ENCODE results near the gene OSCAR. TPM values are rescaled to one million over a fixed set of nuclear protein-coding genes. Genes with fewer than 3 reads are reported as not detected.

Gene OSCAR
- total RNA-seq, 4 donors from 2014 or later: 1.9 to 6.5 (median 3.7) TPM

GRCh38 chr19:54142166-54142780, 41.7 kb upstream of the OSCAR start:
- H3K4me3 ChIP-seq (ENCODE audit: low read depth, poor library complexity, severe bottlenecking): no peak overlapping the region
- 75 to 86% methylated on average over 7 of the region's 7 CpGs for WGBS, 2 donors
- intact Hi-C loops (cut with DNase I; ENCODE audit: low total_unique reads): no loop called here

GRCh38 chr19:54141356-54141755, 40.8 kb upstream of the OSCAR start:
- intact Hi-C loops (cut with DNase I; ENCODE audit: low total_unique reads): no loop called here
- H3K4me3 ChIP-seq (ENCODE audit: low read depth, poor library complexity, severe bottlenecking): no peak overlapping the region
- TF ChIP-seq POLR2A (IDR thresholded peaks at IDR 0.05): no peak
- no peak for TF ChIP-seq CTCF (IDR thresholded peaks at IDR 0.05)
- 58 to 74% methylated on average over 3 of the region's 3 CpGs for WGBS, 2 donors
- DNase-seq (ENCODE audit: low spot score in 2 of 2): no peak

More at GRCh38 chr19:54142166-54142780, 41.7 kb upstream of the OSCAR start:
- DNase-seq (ENCODE audit: low spot score in 2 of 2): no peak
- TF ChIP-seq CTCF (IDR thresholded peaks at IDR 0.05): no peak
- no peak for TF ChIP-seq POLR2A (IDR thresholded peaks at IDR 0.05)

- intact Hi-C loops (cut with DNase I; ENCODE audit: low total_unique reads): no loop called here
- TF ChIP-seq POLR2A (IDR thresholded peaks at IDR 0.05) (no peak), CTCF (IDR thresholded peaks at IDR 0.05) (no peak)
- H3K4me3 ChIP-seq (ENCODE audit: low read depth, poor library complexity, severe bottlenecking): peak overlapping the region; percentile 91
- no peak for DNase-seq (ENCODE audit: low spot score in 2 of 2)
- 26 to 42% methylated on average over 16 to 28 of the region's 31 CpGs for WGBS, 2 donors
These were observed 38.1 kb upstream of the OSCAR start for GRCh38 chr19:54138489-54139256.

- TF ChIP-seq CTCF (IDR thresholded peaks at IDR 0.05): no peak
- peak in 1 of 2 donors; percentile 62 for TF ChIP-seq POLR2A (IDR thresholded peaks at IDR 0.05)
- DNase-seq (ENCODE audit: low spot score in 2 of 2): peak in 1 of 2 donors; percentile 92
- intact Hi-C loops (cut with DNase I; ENCODE audit: low total_unique reads): no loop called here
- 0% methylated on average over 31 to 50 of the region's 103 CpGs for WGBS, 2 donors
- peak within 1 kb of the TSS; percentile 91 for H3K4me3 ChIP-seq (ENCODE audit: low read depth, poor library complexity, severe bottlenecking)
These were observed 37.3 kb upstream of the OSCAR start, which contains the start of gene CNOT3 for GRCh38 chr19:54137699-54138488. CNOT3 (plus strand) TSS chr19:54137762; CDS start chr19:54142979, 5,217 bp downstream.

- intact Hi-C loops (cut with DNase I; ENCODE audit: low total_unique reads): no loop called here
These were observed 36.5 kb upstream of the OSCAR start for GRCh38 chr19:54136864-54137698.

More at GRCh38 chr19:54136864-54137698, 36.5 kb upstream of the OSCAR start:
- TF ChIP-seq POLR2A (IDR thresholded peaks at IDR 0.05) (no peak), CTCF (IDR thresholded peaks at IDR 0.05) (no peak)
- DNase-seq (ENCODE audit: low spot score in 2 of 2): peak; percentile 100
- WGBS, 2 donors: 1% methylated on average over 46 of the region's 46 CpGs
- H3K4me3 ChIP-seq (ENCODE audit: low read depth, poor library complexity, severe bottlenecking): no peak overlapping the region

Measured in lower leg skin (tissue), 4 donors.